GF-D8 (cell line): ENCODE data around the gene LPCAT4.
"Not testable (repeated sequence)": the region's sequence is repeated elsewhere in the genome, so short reads cannot be mapped to it uniquely, and the experiment has no call there.

ENCODE experiments used
- DNase-seq: peaks from one replicate; lab custom pipeline; 2025; lab: John Stamatoyannopoulos, UW

LPCAT4 gene

GRCh38 chr15:34367101-34368081 lies at the start of gene LPCAT4:
LPCAT4 (minus strand) TSS chr15:34367196; CDS start chr15:34367100, 96 bp downstream.
- peak; percentile 42 for DNase-seq

GRCh38 chr15:34409511-34409910 lies 42.5 kb upstream of the LPCAT4 start:
- not testable (repeated sequence) for DNase-seq

- not testable (repeated sequence) for DNase-seq
These were observed 42.0 kb upstream of the LPCAT4 start for GRCh38 chr15:34408973-34409372.

- not testable (repeated sequence) for DNase-seq
These were observed 36.9 kb upstream of the LPCAT4 start for GRCh38 chr15:34403899-34404298.

- DNase-seq, result not testable (repeated sequence)
These were observed 36.2 kb upstream of the LPCAT4 start for GRCh38 chr15:34403160-34403598.

- not testable (repeated sequence) for DNase-seq
These were observed 30.8 kb upstream of the LPCAT4 start for GRCh38 chr15:34397637-34398259.

- DNase-seq, result not testable (repeated sequence)
These were observed 26.0 kb upstream of the LPCAT4 start for GRCh38 chr15:34392981-34393380.

- DNase-seq, result not testable (repeated sequence)
These were observed 22.6 kb upstream of the LPCAT4 start for GRCh38 chr15:34389594-34390086.

- DNase-seq, result not testable (repeated sequence)
These were observed 15.0 kb upstream of the LPCAT4 start for GRCh38 chr15:34381829-34382521.

GRCh38 chr15:34380491-34380890 lies 13.5 kb upstream of the LPCAT4 start:
- DNase-seq, result not testable (repeated sequence)

GRCh38 chr15:34376856-34377255 lies 9.9 kb upstream of the LPCAT4 start:
- DNase-seq, result no peak

- DNase-seq, result not testable (repeated sequence)
These were observed 8.5 kb upstream of the LPCAT4 start for GRCh38 chr15:34375541-34375940.

- no peak for DNase-seq
These were observed 7.8 kb upstream of the LPCAT4 start for GRCh38 chr15:34374816-34375215.

GRCh38 chr15:34373951-34374350 lies 7.0 kb upstream of the LPCAT4 start:
- DNase-seq, result no peak

GRCh38 chr15:34370643-34371042 lies 3.6 kb upstream of the LPCAT4 start:
- DNase-seq, result no peak

- no peak for DNase-seq
These were observed 3.1 kb upstream of the LPCAT4 start for GRCh38 chr15:34370129-34370528.

GRCh38 chr15:34366271-34367065 lies 528 bp downstream of the LPCAT4 start:
- no peak for DNase-seq

GRCh38 chr15:34365836-34366235 lies 1.2 kb downstream of the LPCAT4 start:
- DNase-seq, result no peak

- no peak for DNase-seq
These were observed 1.7 kb downstream of the LPCAT4 start for GRCh38 chr15:34365091-34365825.

- DNase-seq, result no peak
These were observed 3.0 kb downstream of the LPCAT4 start for GRCh38 chr15:34364041-34364440.
